GM12878 (cell line): Measurements from ENCODE around the gene KCNQ1OT1. TPM values are rescaled to one million over a fixed set of nuclear protein-coding genes. Genes with fewer than 3 reads are reported as not detected.

Source experiments
- ATAC-seq: fragments of 200-7000 bp; cut with Tn5 transposase; 3 replicates; pipeline ENCODE4 v1.9.1; 2020; ENCODE audit warnings: mild to moderate bottlenecking, moderate library complexity
- BruUV-seq: library from RNA; stranded (reverse); fragments of 400-500 nt; replicated peaks from 2 replicates; lab custom pipeline; 2021; lab: Mats Ljungman, UMichigan
- CTCF ChIA-PET: fragments of 300-600 bp; sonication (Branson Sonifier 250); formaldehyde crosslinking; extraction: SDS; loops from one replicate; lab custom pipeline; 2021; ENCODE audit warnings: inconsistent platforms; lab: Yijun Ruan, JAX
- POLR2A ChIA-PET: fragments of 350-600 bp; formaldehyde crosslinking; extraction: SDS; loops from one replicate; lab custom pipeline; 2021; ENCODE audit warnings: inconsistent platforms; lab: Charles Lee
- RAD21 ChIA-PET: fragments of 300-600 bp; sonication (Branson Sonifier 250); formaldehyde crosslinking; loops from one replicate; lab custom pipeline; 2023; ENCODE audit warnings: antibody characterized with exemption; ENCODE audit not compliant: unreplicated experiment; lab: Charles Lee
- SMC1A ChIA-PET: fragments of 300-600 bp; sonication (Branson Sonifier 250); formaldehyde crosslinking; loops from one replicate; lab custom pipeline; 2023; ENCODE audit not compliant: unreplicated experiment, uncharacterized antibody; lab: Charles Lee
- DNase-seq: peaks from one replicate; pipeline ENCODE4 v3.0.0-alpha.2; 2011; ENCODE audit warnings: low read depth, low spot score
- FAIRE-seq: peaks from 3 replicates; lab custom pipeline; 2011; peaks lifted over from hg19 to GRCh38; lab: Jason Lieb, UNC
- H2AFZ ChIP-seq: 2 replicates; pipeline ENCODE4 v1.6.0; 2011; ENCODE audit warnings: low read depth, low read length, control low read depth; ENCODE audit not compliant: control insufficient read depth
- H3K27ac ChIP-seq: 2 replicates; pipeline ENCODE4 v1.5.1; 2011; ENCODE audit warnings: control low read depth; ENCODE audit not compliant: control insufficient read depth, insufficient read depth
- H3K27me3 ChIP-seq, 2 experiments: replicated peaks in 1 of 2; 2 replicates each; pipeline versions ENCODE4 v1.6.0 to v1.6.1; 2011; ENCODE audit warnings: low read length in 1 of 2; ENCODE audit not compliant: control insufficient read depth in 2 of 2, insufficient read depth in 2 of 2
- H3K36me3 ChIP-seq, 2 experiments: 2 replicates each; pipeline ENCODE4 v1.5.1; 2011; ENCODE audit warnings: low read length in 1 of 2; ENCODE audit not compliant: control insufficient read depth in 2 of 2, insufficient read depth in 2 of 2
- H3K4me1 ChIP-seq: 2 replicates; pipeline ENCODE4 v1.6.1; 2011; ENCODE audit warnings: mild to moderate bottlenecking, low read length, moderate library complexity, mixed read lengths; ENCODE audit not compliant: control insufficient read depth, insufficient read depth
- H3K4me2 ChIP-seq: 2 replicates; pipeline ENCODE4 v1.6.0; 2011; ENCODE audit warnings: control low read depth; ENCODE audit not compliant: control insufficient read depth, insufficient read depth
- H3K4me3 ChIP-seq: fragments of 200-600 bp; sonication (generic); 2 replicates; pipeline ENCODE4 v1.5.1; 2016
- H3K79me2 ChIP-seq: 2 replicates; pipeline ENCODE4 v1.6.0; 2011; ENCODE audit warnings: low read length; ENCODE audit not compliant: control insufficient read depth, insufficient read depth
- H3K9ac ChIP-seq: 2 replicates; pipeline ENCODE4 v1.8.0; 2011; ENCODE audit warnings: low read length, control low read depth, mixed read lengths; ENCODE audit not compliant: control insufficient read depth, insufficient read depth
- H3K9me3 ChIP-seq: replicated peaks from 3 replicates; pipeline ENCODE4 v1.5.1; 2011; ENCODE audit warnings: mild to moderate bottlenecking, low read length; ENCODE audit not compliant: control insufficient read depth, insufficient read depth
- H4K20me1 ChIP-seq: 2 replicates; pipeline ENCODE4 v1.6.0; 2011; ENCODE audit not compliant: control insufficient read depth, insufficient read depth
- ASH2L ChIP-seq: fragments of 300-600, 200-600 bp; sonication (generic); IDR thresholded peaks from 2 replicates; pipeline ENCODE4 v1.6.1; 2017; ENCODE audit warnings: low read depth, mild to moderate bottlenecking, borderline replicate concordance
- BCL11A ChIP-seq: IDR thresholded peaks from 2 replicates; pipeline ENCODE4 v1.6.1; 2011; ENCODE audit warnings: low read depth, low read length
- GABPA ChIP-seq: IDR thresholded peaks from 2 replicates; pipeline ENCODE4 v1.6.1; 2014; ENCODE audit warnings: antibody characterized with exemption, low read depth, mild to moderate bottlenecking, inconsistent platforms
- MEF2A ChIP-seq: IDR thresholded peaks from 2 replicates; pipeline ENCODE4 v1.6.1; 2011; ENCODE audit warnings: low read depth, mild to moderate bottlenecking, low read length, moderate library complexity; ENCODE audit not compliant: insufficient read depth
- MEF2B ChIP-seq: fragments of 450-650 bp; IDR thresholded peaks from 2 replicates; pipeline ENCODE4 v1.6.1; 2018; ENCODE audit warnings: mild to moderate bottlenecking, moderate library complexity; ENCODE audit not compliant: partially characterized antibody, poor library complexity, severe bottlenecking
- MTA2 ChIP-seq: fragments of 450-650 bp; IDR thresholded peaks from 2 replicates; pipeline ENCODE4 v1.6.1; 2016; ENCODE audit warnings: low read depth, mild to moderate bottlenecking, moderate library complexity
- NBN ChIP-seq: fragments of 450-650 bp; IDR thresholded peaks from 2 replicates; pipeline ENCODE4 v1.6.1; 2016
- RCOR1 ChIP-seq: conservative IDR thresholded peaks from 2 replicates; pipeline ENCODE4 v1.6.1; 2012; ENCODE audit warnings: low read depth, low read length, improper control_type of control experiment
- SMARCA5 ChIP-seq: fragments of 450-650 bp; IDR thresholded peaks from 2 replicates; pipeline ENCODE4 v1.6.1; 2017; ENCODE audit warnings: mild to moderate bottlenecking
- SUZ12 ChIP-seq: fragments of 200-600 bp; sonication (generic); IDR thresholded peaks from one replicate; pipeline ENCODE4 v1.6.1; 2018; ENCODE audit warnings: antibody characterized with exemption, mild to moderate bottlenecking; ENCODE audit not compliant: unreplicated experiment
- ZNF622 ChIP-seq: fragments of 450-650 bp; IDR thresholded peaks from 2 replicates; pipeline ENCODE4 v1.6.1; 2017; ENCODE audit warnings: mild to moderate bottlenecking, inconsistent platforms
- WGBS: methylation state at CpG from one replicate; pipeline ENCODE4 v1.1.6; 2016; ENCODE audit warnings: low lambda C conversion rate; ENCODE audit not compliant: insufficient replicate concordance, insufficient coverage; ENCODE audit errors: missing lambda C conversion rate; 5-methylcytosine and 5-hydroxymethylcytosine counted together
- in situ Hi-C: fragments of 300-500 bp; cut with MboI; formaldehyde crosslinking; loops from 9 replicates; pipeline ENCODE4 v1.14.3; 2018; ENCODE audit warnings: mixed read lengths
- intact Hi-C: fragments of 100-400 bp; cut with micrococcal nuclease; formaldehyde crosslinking; loops from one replicate; pipeline ENCODE4 v1.14.2; 2022; ENCODE audit not compliant: unreplicated experiment
- polyA plus RNA-seq, 11 experiments: library from polyadenylated mRNA; depleted of rRNA in 4 of 11; unstranded in 6 of 11; stranded (reverse) in 5 of 11; fragments of >200 nt; fragmentation: Nextera tagmentation in 4 of 11; fragmentation: Illumina TruSeq in 1 of 11; extraction: Ambion mirVana in 4 of 11; extraction: Trizol in 1 of 11; gene quantifications; 1 replicate in 1 of 11; 2 replicates in 10 of 11; pipeline versions ENCODE4 v1.2.1 to v1.2.3, GENCODE V29; 2011 to 2016; ENCODE audit warnings: inconsistent platforms in 2 of 11, missing spikeins in 2 of 11, low read depth in 1 of 11
- total RNA-seq, 4 experiments: library from RNA; depleted of rRNA in 3 of 4; stranded (reverse); fragments of >200 nt in 3 of 4; fragmentation: Illumina TruSeq in 1 of 4; extraction: Trizol in 1 of 4; gene quantifications; 2 replicates each; pipeline versions ENCODE4 v1.2.1 to v1.2.3, GENCODE V29; 2013 to 2021
- TF ChIP-seq, protein P1 (sequence below): IDR thresholded peaks from 2 replicates; pipeline ENCODE4 v1.6.1; 2012; ENCODE audit warnings: low read depth, low read length, improper control_type of control experiment
- TF ChIP-seq, protein P2 (sequence below): fragments of 450-650 bp; IDR thresholded peaks from 2 replicates; pipeline ENCODE4 v1.6.1; 2016; ENCODE audit warnings: mild to moderate bottlenecking
- TF ChIP-seq, protein P3 (sequence below): fragments of 150-350 bp; IDR thresholded peaks from 2 replicates; pipeline ENCODE4 v1.6.1; 2014; ENCODE audit warnings: mild to moderate bottlenecking, low read depth, low read length

The KCNQ1OT1 gene
- total and polyA plus RNA-seq, 10 of the 15 experiments (the other 5 are each of a cell fraction or from before 2014, with no cell fraction given): 0.02 to 1.6 (median 0.41) TPM

DNA sequence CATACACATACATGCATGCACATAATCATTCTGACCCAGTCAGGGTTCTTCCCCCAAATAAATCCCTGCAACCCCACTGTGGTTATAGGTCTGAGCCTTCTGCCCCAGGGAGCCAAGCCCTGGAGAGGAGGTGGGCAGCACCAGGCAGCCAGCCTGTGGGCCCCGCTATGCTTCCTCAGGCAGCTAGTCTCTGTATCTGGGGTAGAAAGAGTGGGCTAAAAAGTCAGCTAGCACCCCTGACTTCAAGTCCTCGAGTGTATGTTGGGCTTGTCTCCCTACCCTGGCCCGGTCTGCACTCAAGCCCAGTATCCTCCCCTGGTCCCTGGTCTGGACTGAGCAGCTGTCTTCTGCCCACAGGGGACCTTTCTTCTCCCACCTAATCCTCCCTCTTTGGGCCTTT is 28.0 kb downstream of the KCNQ1OT1 start:
- POLR2A ChIA-PET: no interaction called here
- no peak for DNase-seq
- intact Hi-C loops: no loop called here

DNA sequence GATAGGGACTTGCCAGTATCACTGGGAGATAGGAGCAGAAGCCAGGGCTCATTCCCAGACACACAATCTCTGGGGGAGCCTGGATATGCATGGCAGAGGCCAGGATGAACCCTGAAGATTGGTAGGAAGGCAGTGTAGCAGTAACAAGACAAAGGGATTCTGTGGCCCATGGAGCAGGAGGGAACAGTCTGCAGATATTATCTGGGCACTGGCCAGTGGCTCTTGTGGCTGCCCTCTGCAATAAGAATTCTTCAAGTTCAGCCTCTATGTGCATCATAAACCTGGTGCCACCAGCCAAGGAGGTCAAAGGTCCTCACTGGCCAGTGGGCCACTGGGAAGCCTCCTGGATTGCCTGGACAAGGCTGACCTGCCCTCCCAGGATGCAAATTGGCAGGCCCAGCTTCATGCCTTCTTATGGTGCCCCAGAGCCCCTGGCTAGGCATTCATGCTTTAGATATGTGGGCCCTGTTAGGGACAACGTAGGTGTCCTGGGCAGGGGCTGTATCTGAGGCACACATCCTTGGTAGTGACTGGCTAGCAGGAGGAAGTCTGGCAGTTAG is 29.2 kb downstream of the KCNQ1OT1 start:
- intact Hi-C loops (no loop called here), in situ Hi-C loops (no loop called here)
- RAD21 ChIA-PET: no interaction called here
- TF ChIP-seq MTA2: no peak
- TF ChIP-seq, protein P1, sequence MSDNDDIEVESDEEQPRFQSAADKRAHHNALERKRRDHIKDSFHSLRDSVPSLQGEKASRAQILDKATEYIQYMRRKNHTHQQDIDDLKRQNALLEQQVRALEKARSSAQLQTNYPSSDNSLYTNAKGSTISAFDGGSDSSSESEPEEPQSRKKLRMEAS: no peak
- no peak for TF ChIP-seq NBN
- TF ChIP-seq BCL11A: no peak
- TF ChIP-seq MEF2B: no peak
- TF ChIP-seq ASH2L: no peak
- TF ChIP-seq, protein P2, sequence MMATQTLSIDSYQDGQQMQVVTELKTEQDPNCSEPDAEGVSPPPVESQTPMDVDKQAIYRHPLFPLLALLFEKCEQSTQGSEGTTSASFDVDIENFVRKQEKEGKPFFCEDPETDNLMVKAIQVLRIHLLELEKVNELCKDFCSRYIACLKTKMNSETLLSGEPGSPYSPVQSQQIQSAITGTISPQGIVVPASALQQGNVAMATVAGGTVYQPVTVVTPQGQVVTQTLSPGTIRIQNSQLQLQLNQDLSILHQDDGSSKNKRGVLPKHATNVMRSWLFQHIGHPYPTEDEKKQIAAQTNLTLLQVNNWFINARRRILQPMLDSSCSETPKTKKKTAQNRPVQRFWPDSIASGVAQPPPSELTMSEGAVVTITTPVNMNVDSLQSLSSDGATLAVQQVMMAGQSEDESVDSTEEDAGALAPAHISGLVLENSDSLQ: no peak
- no peak for TF ChIP-seq RCOR1
- no peak for TF ChIP-seq ZNF622
- no peak for TF ChIP-seq SMARCA5
- TF ChIP-seq SUZ12: no peak
- TF ChIP-seq, protein P3, sequence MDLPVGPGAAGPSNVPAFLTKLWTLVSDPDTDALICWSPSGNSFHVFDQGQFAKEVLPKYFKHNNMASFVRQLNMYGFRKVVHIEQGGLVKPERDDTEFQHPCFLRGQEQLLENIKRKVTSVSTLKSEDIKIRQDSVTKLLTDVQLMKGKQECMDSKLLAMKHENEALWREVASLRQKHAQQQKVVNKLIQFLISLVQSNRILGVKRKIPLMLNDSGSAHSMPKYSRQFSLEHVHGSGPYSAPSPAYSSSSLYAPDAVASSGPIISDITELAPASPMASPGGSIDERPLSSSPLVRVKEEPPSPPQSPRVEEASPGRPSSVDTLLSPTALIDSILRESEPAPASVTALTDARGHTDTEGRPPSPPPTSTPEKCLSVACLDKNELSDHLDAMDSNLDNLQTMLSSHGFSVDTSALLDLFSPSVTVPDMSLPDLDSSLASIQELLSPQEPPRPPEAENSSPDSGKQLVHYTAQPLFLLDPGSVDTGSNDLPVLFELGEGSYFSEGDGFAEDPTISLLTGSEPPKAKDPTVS: no peak
- 27% methylated on average over 1 of the region's 1 CpG for WGBS
- Histone ChIP-seq H2AFZ (no peak overlapping the region), H3K4me2 (no peak overlapping the region), H3K27me3 (no peaks in the 10 kb centered on the region), H3K9ac (no peak overlapping the region), H3K4me3 (no peak overlapping the region), H3K9me3 (no peaks in the 10 kb centered on the region), H3K4me1 (no peaks in the 10 kb centered on the region), H3K27ac (no peak overlapping the region), H3K79me2 (no peaks in the 10 kb centered on the region; the same call in 1 of the 2 replicates), H4K20me1 (no peaks in the 10 kb centered on the region), H3K36me3 (no peaks in the 10 kb centered on the region; a peak in 2 of 4 replicates)
- ATAC-seq (no peak), DNase-seq (no peak), FAIRE-seq (no peak)
- SMC1A ChIA-PET: no interaction called here
- POLR2A ChIA-PET: no interaction called here
- CTCF ChIA-PET: no interaction called here
- no TSS peak for BruUV-seq

More for the DNA sequence above, 28.0 kb downstream of the KCNQ1OT1 start:
- H3K4me3 ChIP-seq: no peak overlapping the region
- SMC1A ChIA-PET: no interaction called here
- FAIRE-seq (no peak), ATAC-seq (no peak)
- no peak overlapping the region for H2AFZ ChIP-seq
- RAD21 ChIA-PET: no interaction called here
- no peak overlapping the region for H3K4me2 ChIP-seq
- H4K20me1 ChIP-seq: no peaks in the 10 kb centered on the region
- no peaks in the 10 kb centered on the region; a peak in 1 of 4 replicates for H3K36me3 ChIP-seq
- in situ Hi-C loops: no loop called here
- no peaks in the 10 kb centered on the region for H3K27me3 ChIP-seq
- no peak overlapping the region for H3K9ac ChIP-seq
- no peaks in the 10 kb centered on the region for H3K4me1 ChIP-seq
- no peak overlapping the region for H3K27ac ChIP-seq
- no peaks in the 10 kb centered on the region for H3K9me3 ChIP-seq
- no peaks in the 10 kb centered on the region; the same call in 1 of the 2 replicates for H3K79me2 ChIP-seq
- CTCF ChIA-PET: no interaction called here
- TF ChIP-seq MEF2A (no peak), ZNF622 (no peak), GABPA (no peak)
- 46% methylated on average over 3 of the region's 3 CpGs for WGBS
- no TSS peak for BruUV-seq
